ENCODE results near the gene SNX25.

Gene SNX25

DNA sequence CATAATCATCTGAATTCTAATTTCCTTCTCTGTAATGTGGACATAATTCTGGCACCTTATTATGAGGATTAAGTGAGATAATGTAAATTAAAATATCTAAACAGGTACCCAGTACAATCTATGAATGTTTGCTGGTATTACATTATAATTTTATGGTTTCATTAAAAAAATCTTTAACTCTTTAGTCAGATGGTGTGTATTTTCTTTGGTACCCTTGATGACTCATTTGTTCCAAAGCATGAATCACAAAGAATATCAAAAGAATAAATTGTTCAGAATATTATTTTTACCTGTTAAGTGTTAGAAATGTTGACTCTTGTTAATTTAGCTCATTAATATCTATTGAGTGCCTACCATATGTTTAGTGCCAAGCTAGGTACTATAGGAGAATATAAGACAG, 74.3 kb downstream of the SNX25 start:
- no peaks in the 10 kb centered on the region for H3K9me3 ChIP-seq (replicated peaks in 1 of 11)
- H3K27ac ChIP-seq, result no peak overlapping the region
- H3K4me3 ChIP-seq, result no peak overlapping the region
- H3K4me1 ChIP-seq, result peaks cover 0 to 11% (median 0%) of the 10 kb centered on the region in 10 experiments; a peak in 3 of 20 replicates
- H3K36me3 ChIP-seq, result peaks cover 13 to 98% (median 53%) of the 10 kb centered on the region in 11 experiments
- H3K4me2 ChIP-seq, result no peak overlapping the region
- no peaks in the 10 kb centered on the region for H3K27me3 ChIP-seq
- H3K9ac ChIP-seq, result no peak overlapping the region
- H4K20me1 ChIP-seq, result peaks cover 0 to 26% (median 6%) of the 10 kb centered on the region in 11 experiments; a peak in 7 of 22 replicates
- TF ChIP-seq Cebpa-rat (IDR thresholded peaks at IDR 0.05), result no peak

DNA sequence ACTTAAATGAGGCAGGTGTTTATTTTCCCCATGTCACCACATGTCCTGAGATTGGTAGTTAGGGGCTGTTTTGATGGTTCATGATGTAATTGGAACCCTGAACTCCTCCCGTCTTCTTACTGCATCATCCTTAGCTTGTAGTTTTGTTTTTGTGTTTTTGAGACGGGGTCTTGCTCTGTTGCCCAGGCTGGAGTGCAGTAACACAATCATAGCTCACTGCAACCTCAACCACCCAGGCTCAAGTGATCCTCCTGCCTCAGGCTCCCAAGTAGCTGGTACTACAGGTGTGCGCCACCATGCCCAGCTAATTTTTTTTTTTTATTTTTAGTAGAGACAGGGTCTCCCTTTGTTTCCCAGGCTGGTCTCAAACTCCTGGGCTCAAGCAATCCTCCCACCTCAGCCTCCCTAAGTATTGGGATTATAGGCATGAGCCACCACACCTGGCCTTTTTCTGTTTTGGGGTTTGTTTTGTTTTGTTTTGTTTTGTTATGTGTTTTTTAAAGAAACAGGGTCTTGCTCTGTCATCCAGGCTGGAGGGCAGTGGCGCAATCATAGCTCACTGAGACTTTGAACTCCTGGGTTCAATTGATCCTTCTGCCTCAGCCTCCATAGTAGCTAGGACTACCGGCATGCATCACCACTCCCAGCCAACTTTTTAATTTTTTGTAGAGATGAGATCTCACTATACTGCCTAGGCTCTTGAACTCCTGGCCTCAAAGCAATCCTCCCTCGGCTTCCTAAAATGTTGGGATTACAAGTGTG, 76.4 kb downstream of the SNX25 start:
- Histone ChIP-seq H3K4me3 (no peak overlapping the region), H3K4me2 (no peak overlapping the region), H3K36me3 (peaks cover 29 to 100% (median 70%) of the 10 kb centered on the region in 11 experiments)

DNA sequence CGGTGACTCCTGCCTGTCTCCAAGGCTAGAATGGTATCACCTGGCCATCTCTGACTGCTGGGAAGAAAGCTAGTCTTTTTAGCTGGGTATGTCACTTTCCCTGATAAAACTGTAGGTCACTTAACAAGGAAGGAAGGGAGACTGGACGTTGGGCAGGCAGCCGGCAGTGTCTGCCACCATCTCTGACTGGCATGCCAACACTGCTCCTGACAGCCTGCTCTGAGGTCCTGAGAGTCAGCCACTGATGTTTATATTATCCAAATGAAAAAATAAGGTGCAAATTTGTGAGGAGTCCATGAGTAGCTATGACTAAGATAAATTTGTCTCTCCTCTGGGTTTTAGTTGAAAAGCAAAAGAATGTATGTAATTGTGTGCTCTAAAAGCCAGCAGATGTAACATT, 77.2 kb downstream of the SNX25 start:
- H3K4me3 ChIP-seq, result no peak overlapping the region

More for the DNA sequence above, 76.4 kb downstream of the SNX25 start:
- Histone ChIP-seq H4K20me1 (peaks cover 0 to 29% (median 6%) of the 10 kb centered on the region in 11 experiments; a peak in 7 of 22 replicates), H3K27ac (no peak overlapping the region), H3K9me3 (replicated peaks in 1 of 11) (no peaks in the 10 kb centered on the region), H3K27me3 (no peaks in the 10 kb centered on the region), H3K4me1 (peaks cover 0 to 11% (median 0%) of the 10 kb centered on the region in 10 experiments; a peak in 3 of 20 replicates), H3K9ac (no peak overlapping the region)
- no peak for TF ChIP-seq Cebpa-rat (IDR thresholded peaks at IDR 0.05)

DNA sequence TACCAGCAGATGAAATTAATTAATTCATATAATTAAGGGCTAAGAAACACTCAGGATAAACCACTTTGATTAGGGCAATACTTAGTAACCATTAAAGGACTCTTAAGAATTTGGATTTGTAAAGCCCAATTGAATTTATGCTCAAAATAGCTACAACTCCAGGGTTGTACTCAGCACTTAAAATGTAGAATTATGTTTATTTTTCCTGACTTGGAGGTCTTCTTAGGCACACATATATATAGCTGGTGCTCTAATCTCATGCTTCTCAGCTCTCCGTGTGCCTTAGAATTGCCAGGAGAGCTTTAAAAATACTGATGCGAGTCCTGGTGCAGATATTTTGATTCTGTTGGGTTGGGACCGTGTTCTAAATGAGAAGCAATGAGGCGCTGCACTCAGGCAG, 77.6 kb downstream of the SNX25 start:
- Histone ChIP-seq H3K27ac (no peak overlapping the region), H3K4me2 (no peak overlapping the region), H4K20me1 (peaks cover 0 to 27% (median 5%) of the 10 kb centered on the region in 11 experiments; a peak in 7 of 22 replicates), H3K9me3 (replicated peaks in 1 of 11) (peaks cover 0 to 1% (median 0%) of the 10 kb centered on the region in 11 experiments; a peak in 1 of 22 replicates), H3K9ac (no peak overlapping the region), H3K4me3 (no peak overlapping the region), H3K27me3 (no peaks in the 10 kb centered on the region), H3K36me3 (peaks cover 37 to 100% (median 70%) of the 10 kb centered on the region in 11 experiments), H3K4me1 (peaks cover 0 to 18% (median 0%) of the 10 kb centered on the region in 10 experiments; a peak in 3 of 20 replicates)
- no peak for TF ChIP-seq Cebpa-rat (IDR thresholded peaks at IDR 0.05)

More for the DNA sequence above, 77.2 kb downstream of the SNX25 start:
- Histone ChIP-seq H3K4me1 (peaks cover 0 to 14% (median 0%) of the 10 kb centered on the region in 10 experiments; a peak in 3 of 20 replicates), H3K36me3 (peaks cover 33 to 100% (median 70%) of the 10 kb centered on the region in 11 experiments), H3K27me3 (no peaks in the 10 kb centered on the region), H4K20me1 (peaks cover 0 to 27% (median 5%) of the 10 kb centered on the region in 11 experiments; a peak in 7 of 22 replicates), H3K9me3 (replicated peaks in 1 of 11) (no peaks in the 10 kb centered on the region), H3K9ac (no peak overlapping the region), H3K27ac (no peak overlapping the region), H3K4me2 (no peak overlapping the region)
- TF ChIP-seq Cebpa-rat (IDR thresholded peaks at IDR 0.05), result no peak

DNA sequence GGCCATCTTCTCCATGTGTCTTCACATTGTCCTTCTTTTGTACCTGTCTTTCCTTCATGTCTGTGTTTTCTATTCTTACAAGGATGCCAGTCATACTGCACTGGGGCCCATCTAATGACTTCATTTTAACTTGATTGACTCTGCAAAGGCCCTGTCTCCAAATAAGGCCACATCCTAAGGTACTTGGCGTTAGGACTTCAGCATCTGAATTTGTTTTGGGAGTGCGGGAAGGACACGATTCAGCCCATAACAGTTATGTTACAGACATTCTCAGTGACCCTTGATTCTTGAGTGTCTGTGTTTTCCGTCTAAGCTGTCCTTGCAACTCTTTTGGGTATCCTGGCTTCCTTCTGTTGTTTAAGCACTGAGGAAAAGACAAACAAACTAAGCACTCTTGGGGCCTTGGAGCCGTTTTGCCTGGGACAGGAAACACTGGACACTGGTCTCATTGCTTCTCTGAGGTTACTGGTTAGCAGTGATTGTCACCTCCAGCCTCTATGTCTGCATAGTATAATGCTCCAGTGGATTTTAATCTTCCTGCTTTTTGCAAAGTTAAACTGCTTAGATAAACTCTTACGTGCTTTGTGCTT, 80.7 kb downstream of the SNX25 start:
- Histone ChIP-seq H3K4me1 (peaks cover 0 to 9% (median 0%) of the 10 kb centered on the region in 10 experiments; a peak in 2 of 20 replicates), H3K9me3 (replicated peaks in 1 of 11) (peaks cover 0 to 13% (median 8%) of the 10 kb centered on the region in 11 experiments; a peak in 9 of 22 replicates), H3K9ac (no peak overlapping the region), H4K20me1 (peaks cover 0 to 27% (median 5%) of the 10 kb centered on the region in 11 experiments; a peak in 4 of 22 replicates), H3K4me3 (no peak overlapping the region), H3K4me2 (no peak overlapping the region), H3K27ac (no peak overlapping the region), H3K27me3 (no peaks in the 10 kb centered on the region), H3K36me3 (peaks cover 60 to 100% (median 85%) of the 10 kb centered on the region in 11 experiments)
- no peak for TF ChIP-seq Cebpa-rat (IDR thresholded peaks at IDR 0.05)

DNA sequence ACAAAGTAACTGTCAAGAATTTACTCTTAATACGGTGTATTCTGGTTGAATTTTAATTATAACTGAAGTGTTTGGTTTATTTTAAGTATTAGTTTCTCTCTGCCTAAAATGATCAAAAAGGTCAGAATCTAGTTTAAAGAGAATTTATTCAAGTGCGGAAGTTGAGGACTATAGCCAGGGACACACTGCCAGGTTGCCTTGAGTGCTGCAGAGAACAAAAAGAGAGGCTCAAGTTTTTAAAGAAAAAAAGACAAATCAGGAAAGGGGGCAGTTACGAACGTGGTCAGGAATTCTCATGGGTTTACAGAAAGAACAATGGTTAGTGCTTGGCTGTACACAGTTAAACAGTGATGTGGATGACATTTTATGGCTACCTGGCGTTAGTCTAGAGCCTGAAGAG, 81.3 kb downstream of the SNX25 start:
- Histone ChIP-seq H3K27ac (no peak overlapping the region), H3K4me2 (no peak overlapping the region), H3K4me3 (no peak overlapping the region), H3K9ac (no peak overlapping the region), H3K27me3 (no peaks in the 10 kb centered on the region), H3K4me1 (peaks cover 0 to 9% (median 0%) of the 10 kb centered on the region in 10 experiments; a peak in 2 of 20 replicates), H4K20me1 (peaks cover 0 to 25% (median 5%) of the 10 kb centered on the region in 11 experiments; a peak in 4 of 22 replicates), H3K9me3 (replicated peaks in 1 of 11) (peaks cover 0 to 13% (median 8%) of the 10 kb centered on the region in 11 experiments; a peak in 10 of 22 replicates), H3K36me3 (peaks cover 65 to 100% (median 91%) of the 10 kb centered on the region in 11 experiments)
- no peak for TF ChIP-seq Cebpa-rat (IDR thresholded peaks at IDR 0.05)

DNA sequence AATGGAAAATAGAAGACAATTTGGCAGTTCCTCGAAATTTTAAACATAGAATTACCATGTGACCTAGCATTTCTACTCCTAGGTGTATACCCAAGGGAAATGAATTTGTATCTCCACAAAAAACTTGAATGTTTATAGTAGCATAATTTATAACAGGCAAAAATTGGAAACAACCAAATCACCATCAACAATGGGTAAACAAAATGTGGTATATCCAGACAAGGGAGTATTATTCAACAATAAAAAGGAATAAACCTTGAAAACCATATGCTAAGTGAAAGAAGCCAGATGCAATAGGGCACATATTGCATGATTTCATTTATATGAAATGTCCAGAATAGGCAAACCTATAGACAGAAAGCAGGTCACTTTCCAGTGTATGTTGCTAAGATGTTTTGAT, 83.8 kb downstream of the SNX25 start:
- peaks cover 0 to 18% (median 8%) of the 10 kb centered on the region in 11 experiments; a peak in 11 of 22 replicates for H3K9me3 ChIP-seq (replicated peaks in 1 of 11)
- no peak for TF ChIP-seq Cebpa-rat (IDR thresholded peaks at IDR 0.05)
- H3K27ac ChIP-seq, result no peak overlapping the region
- no peak overlapping the region for H3K4me3 ChIP-seq
- H3K4me1 ChIP-seq, result peaks cover 0 to 9% (median 0%) of the 10 kb centered on the region in 10 experiments; a peak in 2 of 20 replicates
- H3K9ac ChIP-seq, result no peak overlapping the region
- H3K27me3 ChIP-seq, result no peaks in the 10 kb centered on the region
- H4K20me1 ChIP-seq, result peaks cover 0 to 13% (median 0%) of the 10 kb centered on the region in 11 experiments; a peak in 1 of 22 replicates
- H3K36me3 ChIP-seq, result peaks cover 73 to 100% (median 95%) of the 10 kb centered on the region in 11 experiments
- H3K4me2 ChIP-seq, result no peak overlapping the region

DNA sequence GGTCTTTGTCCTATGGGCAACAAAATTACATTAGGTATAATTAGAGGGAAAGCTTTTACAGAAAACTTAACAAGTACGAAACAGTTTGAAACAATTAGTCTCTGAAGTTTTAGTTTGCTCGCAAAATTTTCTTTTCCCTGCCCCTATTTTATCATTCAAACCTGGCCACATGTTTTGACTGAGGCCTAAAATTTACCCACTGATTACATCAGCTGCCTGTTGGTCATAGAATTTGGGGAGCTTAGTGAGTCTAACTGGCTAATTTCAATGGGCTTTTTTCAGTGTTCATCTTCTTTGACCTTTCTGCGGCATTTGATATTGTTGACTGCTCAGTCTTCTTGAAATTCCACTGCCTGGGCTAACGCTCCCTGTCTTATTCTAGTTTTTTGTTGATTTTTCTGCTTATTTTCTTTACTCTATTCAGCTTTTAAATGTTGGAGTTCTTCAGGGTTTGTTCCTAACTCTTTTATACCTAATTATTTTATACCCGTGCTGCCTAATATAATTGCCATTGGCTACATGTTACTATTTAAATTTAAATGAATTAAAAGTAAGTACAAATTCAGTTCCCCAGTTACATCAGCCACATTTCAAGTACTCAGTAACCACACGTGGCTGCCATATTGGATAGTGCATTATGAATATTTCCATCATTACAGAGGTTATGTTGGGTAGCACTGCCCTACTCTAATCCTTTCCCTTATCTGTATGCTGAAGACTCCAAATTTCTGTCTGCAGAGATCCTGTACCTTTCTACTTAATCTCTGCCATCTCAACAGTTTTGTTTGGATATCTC, 87.5 kb downstream of the SNX25 start:
- no peak overlapping the region for H3K27ac ChIP-seq
- peaks cover 0 to 18% (median 8%) of the 10 kb centered on the region in 11 experiments; a peak in 11 of 22 replicates for H3K9me3 ChIP-seq (replicated peaks in 1 of 11)
- no peak overlapping the region for H3K4me2 ChIP-seq
- peaks cover 55 to 98% (median 86%) of the 10 kb centered on the region in 11 experiments for H3K36me3 ChIP-seq
- TF ChIP-seq Cebpa-rat (IDR thresholded peaks at IDR 0.05), result no peak
- peaks cover 0 to 4% (median 0%) of the 10 kb centered on the region in 10 experiments; a peak in 2 of 20 replicates for H3K4me1 ChIP-seq
- H3K9ac ChIP-seq, result no peak overlapping the region
- H3K4me3 ChIP-seq, result no peak overlapping the region
- H3K27me3 ChIP-seq, result no peaks in the 10 kb centered on the region
- H4K20me1 ChIP-seq, result peaks cover 0 to 20% (median 0%) of the 10 kb centered on the region in 11 experiments; a peak in 5 of 22 replicates
